K562 (cell line): ENCODE data around the gene MCM9.

Source experiments
- EZH2 ChIP-seq: IDR thresholded peaks from 2 replicates; pipeline ENCODE4 v1.6.1; 2012; ENCODE audit warnings: low read depth, mild to moderate bottlenecking, inconsistent platforms, low read length, borderline replicate concordance
- FOXJ3 ChIP-seq: sonication (generic); formaldehyde crosslinking; IDR thresholded peaks from 2 replicates; pipeline ENCODE4 v1.4.0; 2020; ENCODE audit warnings: mild to moderate bottlenecking, missing genetic modification reagents
- MTA1 ChIP-seq: fragments of 450-650 bp; IDR thresholded peaks from 2 replicates; pipeline ENCODE4 v1.6.1; 2017; ENCODE audit warnings: borderline replicate concordance
- NFRKB ChIP-seq: fragments of 450-650 bp; IDR thresholded peaks from 2 replicates; pipeline ENCODE4 v1.6.1; 2016; ENCODE audit warnings: low read depth
- PCBP1 ChIP-seq: fragments of 200-400 bp; formaldehyde crosslinking; IDR thresholded peaks from 2 replicates; pipeline ENCODE4 v1.6.1; 2018; ENCODE audit warnings: mild to moderate bottlenecking, low read depth, low read length; ENCODE audit not compliant: poor library complexity, severe bottlenecking
- POLR2AphosphoS5 ChIP-seq: IDR thresholded peaks from 2 replicates; pipeline ENCODE4 v1.6.1; 2011; ENCODE audit warnings: mild to moderate bottlenecking, low read depth, low read length, moderate library complexity; ENCODE audit not compliant: control insufficient read depth, insufficient read depth
- RBM34 ChIP-seq: fragments of 200-400 bp; formaldehyde crosslinking; IDR thresholded peaks from 2 replicates; pipeline ENCODE4 v1.6.1; 2018; ENCODE audit warnings: low read length, borderline replicate concordance; ENCODE audit not compliant: insufficient read depth
- TF ChIP-seq, protein P1 (sequence below), 3 experiments: IDR thresholded peaks in 2 of 3; conservative IDR thresholded peaks in 1 of 3; 2 replicates each; pipeline ENCODE4 v1.5.1; 2011 to 2012; ENCODE audit warnings: low read length in 3 of 3, mild to moderate bottlenecking in 3 of 3, control low read depth in 2 of 3, improper control_type of control experiment in 1 of 3, inconsistent platforms in 1 of 3, low read depth in 1 of 3, mixed read lengths in 1 of 3, moderate library complexity in 1 of 3; ENCODE audit not compliant: insufficient read depth in 2 of 3
- TF ChIP-seq, protein P2 (sequence below): fragments of 250-450 bp; sonication (Bioruptor Pico); IDR thresholded peaks from 2 replicates; pipeline ENCODE4 v1.4.0; 2020

DNA sequence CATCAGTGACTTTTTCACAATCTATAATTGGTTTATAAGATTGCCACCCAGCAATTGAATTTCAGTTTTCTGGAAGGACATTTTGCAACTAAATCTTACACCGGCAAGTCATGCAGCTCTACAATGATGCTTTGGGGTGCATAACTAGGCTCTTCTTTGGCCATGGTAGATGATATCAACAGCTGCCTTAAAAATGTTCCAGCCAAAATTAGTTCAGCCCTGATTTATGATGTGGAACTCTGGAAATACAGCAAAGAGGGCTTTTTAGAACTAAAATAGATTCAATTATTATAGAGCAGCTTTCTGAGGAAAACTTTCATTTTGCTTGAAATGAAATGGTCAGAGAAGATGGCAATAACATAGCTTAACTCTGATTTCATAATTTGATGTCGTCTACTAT, 18.4 kb upstream of the MCM9 start:
- no peak for TF ChIP-seq PCBP1
- no peak for TF ChIP-seq RBM34
- TF ChIP-seq, protein P1, sequence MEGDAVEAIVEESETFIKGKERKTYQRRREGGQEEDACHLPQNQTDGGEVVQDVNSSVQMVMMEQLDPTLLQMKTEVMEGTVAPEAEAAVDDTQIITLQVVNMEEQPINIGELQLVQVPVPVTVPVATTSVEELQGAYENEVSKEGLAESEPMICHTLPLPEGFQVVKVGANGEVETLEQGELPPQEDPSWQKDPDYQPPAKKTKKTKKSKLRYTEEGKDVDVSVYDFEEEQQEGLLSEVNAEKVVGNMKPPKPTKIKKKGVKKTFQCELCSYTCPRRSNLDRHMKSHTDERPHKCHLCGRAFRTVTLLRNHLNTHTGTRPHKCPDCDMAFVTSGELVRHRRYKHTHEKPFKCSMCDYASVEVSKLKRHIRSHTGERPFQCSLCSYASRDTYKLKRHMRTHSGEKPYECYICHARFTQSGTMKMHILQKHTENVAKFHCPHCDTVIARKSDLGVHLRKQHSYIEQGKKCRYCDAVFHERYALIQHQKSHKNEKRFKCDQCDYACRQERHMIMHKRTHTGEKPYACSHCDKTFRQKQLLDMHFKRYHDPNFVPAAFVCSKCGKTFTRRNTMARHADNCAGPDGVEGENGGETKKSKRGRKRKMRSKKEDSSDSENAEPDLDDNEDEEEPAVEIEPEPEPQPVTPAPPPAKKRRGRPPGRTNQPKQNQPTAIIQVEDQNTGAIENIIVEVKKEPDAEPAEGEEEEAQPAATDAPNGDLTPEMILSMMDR (IDR thresholded peaks at IDR 0.05 in 2 of 3, conservative IDR thresholded peaks at IDR 0.05 in 1 of 3; ENCODE audit: insufficient read depth in 2 of 3, low read depth in 1 of 3, low read length in 3 of 3): no peak
- no peak for TF ChIP-seq EZH2
- TF ChIP-seq MTA1: no peak
- TF ChIP-seq, protein P2, sequence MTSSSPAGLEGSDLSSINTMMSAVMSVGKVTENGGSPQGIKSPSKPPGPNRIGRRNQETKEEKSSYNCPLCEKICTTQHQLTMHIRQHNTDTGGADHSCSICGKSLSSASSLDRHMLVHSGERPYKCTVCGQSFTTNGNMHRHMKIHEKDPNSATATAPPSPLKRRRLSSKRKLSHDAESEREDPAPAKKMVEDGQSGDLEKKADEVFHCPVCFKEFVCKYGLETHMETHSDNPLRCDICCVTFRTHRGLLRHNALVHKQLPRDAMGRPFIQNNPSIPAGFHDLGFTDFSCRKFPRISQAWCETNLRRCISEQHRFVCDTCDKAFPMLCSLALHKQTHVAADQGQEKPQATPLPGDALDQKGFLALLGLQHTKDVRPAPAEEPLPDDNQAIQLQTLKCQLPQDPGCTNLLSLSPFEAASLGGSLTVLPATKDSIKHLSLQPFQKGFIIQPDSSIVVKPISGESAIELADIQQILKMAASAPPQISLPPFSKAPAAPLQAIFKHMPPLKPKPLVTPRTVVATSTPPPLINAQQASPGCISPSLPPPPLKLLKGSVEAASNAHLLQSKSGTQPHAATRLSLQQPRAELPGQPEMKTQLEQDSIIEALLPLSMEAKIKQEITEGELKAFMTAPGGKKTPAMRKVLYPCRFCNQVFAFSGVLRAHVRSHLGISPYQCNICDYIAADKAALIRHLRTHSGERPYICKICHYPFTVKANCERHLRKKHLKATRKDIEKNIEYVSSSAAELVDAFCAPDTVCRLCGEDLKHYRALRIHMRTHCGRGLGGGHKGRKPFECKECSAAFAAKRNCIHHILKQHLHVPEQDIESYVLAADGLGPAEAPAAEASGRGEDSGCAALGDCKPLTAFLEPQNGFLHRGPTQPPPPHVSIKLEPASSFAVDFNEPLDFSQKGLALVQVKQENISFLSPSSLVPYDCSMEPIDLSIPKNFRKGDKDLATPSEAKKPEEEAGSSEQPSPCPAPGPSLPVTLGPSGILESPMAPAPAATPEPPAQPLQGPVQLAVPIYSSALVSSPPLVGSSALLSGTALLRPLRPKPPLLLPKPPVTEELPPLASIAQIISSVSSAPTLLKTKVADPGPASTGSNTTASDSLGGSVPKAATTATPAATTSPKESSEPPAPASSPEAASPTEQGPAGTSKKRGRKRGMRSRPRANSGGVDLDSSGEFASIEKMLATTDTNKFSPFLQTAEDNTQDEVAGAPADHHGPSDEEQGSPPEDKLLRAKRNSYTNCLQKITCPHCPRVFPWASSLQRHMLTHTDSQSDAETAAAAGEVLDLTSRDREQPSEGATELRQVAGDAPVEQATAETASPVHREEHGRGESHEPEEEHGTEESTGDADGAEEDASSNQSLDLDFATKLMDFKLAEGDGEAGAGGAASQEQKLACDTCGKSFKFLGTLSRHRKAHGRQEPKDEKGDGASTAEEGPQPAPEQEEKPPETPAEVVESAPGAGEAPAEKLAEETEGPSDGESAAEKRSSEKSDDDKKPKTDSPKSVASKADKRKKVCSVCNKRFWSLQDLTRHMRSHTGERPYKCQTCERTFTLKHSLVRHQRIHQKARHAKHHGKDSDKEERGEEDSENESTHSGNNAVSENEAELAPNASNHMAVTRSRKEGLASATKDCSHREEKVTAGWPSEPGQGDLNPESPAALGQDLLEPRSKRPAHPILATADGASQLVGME (CRISPR knock-in tag): no peak
- TF ChIP-seq NFRKB: no peak
- no peak for TF ChIP-seq POLR2AphosphoS5
- TF ChIP-seq FOXJ3: no peak
